GM12864 (cell line): Measurements from ENCODE around the gene MAGEB17.
"Not testable (repeated sequence)": the region's sequence is repeated elsewhere in the genome, so short reads cannot be mapped to it uniquely, and the experiment has no call there.

ENCODE experiments used
- DNase-seq: peaks from one replicate; pipeline ENCODE4 v3.0.0-alpha.2; 2011; ENCODE audit warnings: low read depth
- H3K4me3 ChIP-seq: 2 replicates; pipeline ENCODE4 v1.5.1; 2011; ENCODE audit warnings: mild to moderate bottlenecking, low read depth, low read length, control low read depth
- CTCF ChIP-seq: IDR thresholded peaks from 2 replicates; pipeline ENCODE4 v1.5.1; 2011; ENCODE audit warnings: low read depth, mild to moderate bottlenecking, moderate library complexity, low read length, control low read depth, inconsistent platforms; ENCODE audit errors: missing control alignments

Gene MAGEB17

GRCh38 chrX:16155581-16156096 is 11.6 kb upstream of the MAGEB17 start:
- no peak for TF ChIP-seq CTCF
- no peak for DNase-seq
- no peak overlapping the region for H3K4me3 ChIP-seq

- no peak for DNase-seq
- H3K4me3 ChIP-seq = no peak overlapping the region
- no peak for TF ChIP-seq CTCF
These were observed 10.5 kb upstream of the MAGEB17 start for GRCh38 chrX:16156692-16157331.

- H3K4me3 ChIP-seq = no peak overlapping the region
- no peak for TF ChIP-seq CTCF
- no peak for DNase-seq
These were observed 6.6 kb upstream of the MAGEB17 start for GRCh38 chrX:16160729-16161128.

GRCh38 chrX:16161173-16161572 is 6.1 kb upstream of the MAGEB17 start:
- DNase-seq, H3K4me3 ChIP-seq: not testable (repeated sequence)

- no peak for TF ChIP-seq CTCF
- no peak overlapping the region for H3K4me3 ChIP-seq
- no peak for DNase-seq
These were observed 4.9 kb upstream of the MAGEB17 start for GRCh38 chrX:16162391-16162790.

- TF ChIP-seq CTCF = no peak
- no peak overlapping the region for H3K4me3 ChIP-seq
- DNase-seq = no peak
These were observed 2.5 kb upstream of the MAGEB17 start for GRCh38 chrX:16164748-16165147.

- no peak overlapping the region for H3K4me3 ChIP-seq
- no peak for TF ChIP-seq CTCF
- DNase-seq = no peak
These were observed 3.8 kb downstream of the MAGEB17 start for GRCh38 chrX:16171039-16171438.
